ENCODE measurements around the gene APOL2.
"Not testable (repeated sequence)": the region's sequence is repeated elsewhere in the genome, so short reads cannot be mapped to it uniquely, and the experiment has no call there.

APOL2 gene

GRCh38 chr22:36220451-36220921, 18.8 kb downstream of the APOL2 start:
- DNase-seq, result no peak

GRCh38 chr22:36218648-36219193, 20.6 kb downstream of the APOL2 start:
- no peak for DNase-seq

- no peak for DNase-seq
These were observed 23.3 kb downstream of the APOL2 start for GRCh38 chr22:36215981-36216380.

GRCh38 chr22:36213586-36213985, 25.7 kb downstream of the APOL2 start:
- no peak for DNase-seq

- DNase-seq, result no peak
These were observed 26.4 kb downstream of the APOL2 start for GRCh38 chr22:36212901-36213300.

GRCh38 chr22:36211237-36211861, 28.0 kb downstream of the APOL2 start:
- no peak for DNase-seq

- DNase-seq, result no peak
These were observed 29.1 kb downstream of the APOL2 start for GRCh38 chr22:36210224-36210623.

- not testable (repeated sequence) for DNase-seq
These were observed 29.8 kb downstream of the APOL2 start for GRCh38 chr22:36209488-36209908.

- DNase-seq, result no peak
These were observed 30.4 kb downstream of the APOL2 start for GRCh38 chr22:36208914-36209313.

- DNase-seq, result no peak
These were observed 31.1 kb downstream of the APOL2 start for GRCh38 chr22:36208162-36208765.

- DNase-seq, result no peak
These were observed 33.1 kb downstream of the APOL2 start for GRCh38 chr22:36206255-36206654.

- not testable (repeated sequence) for DNase-seq
These were observed 33.8 kb downstream of the APOL2 start for GRCh38 chr22:36205573-36205972.

GRCh38 chr22:36204632-36205015, 34.7 kb downstream of the APOL2 start:
- DNase-seq, result no peak

GRCh38 chr22:36204001-36204631, 35.2 kb downstream of the APOL2 start:
- no peak for DNase-seq

- not testable (repeated sequence) for DNase-seq
These were observed 35.9 kb downstream of the APOL2 start for GRCh38 chr22:36203441-36203840.

- DNase-seq, result not testable (repeated sequence)
These were observed 36.4 kb downstream of the APOL2 start for GRCh38 chr22:36202906-36203305.

GRCh38 chr22:36201630-36202319, 37.6 kb downstream of the APOL2 start, which contains the start of gene APOL4:
Gene APOL4, minus strand, starts transcription at chr22:36201809. Its CDS starts 75 bp downstream, at chr22:36201734.
- no peak for DNase-seq

- not testable (repeated sequence) for DNase-seq
These were observed 38.3 kb downstream of the APOL2 start for GRCh38 chr22:36201025-36201424.

- no peak for DNase-seq
These were observed 40.3 kb downstream of the APOL2 start for GRCh38 chr22:36199001-36199551.

GRCh38 chr22:36198536-36198935, 40.8 kb downstream of the APOL2 start:
- no peak for DNase-seq

- no peak for DNase-seq
These were observed 41.7 kb downstream of the APOL2 start for GRCh38 chr22:36197514-36198146.

GRCh38 chr22:36197065-36197440, 42.3 kb downstream of the APOL2 start:
- no peak for DNase-seq

Measured in stimulated activated CD4-positive, alpha-beta T cell treated with anti-CD3 and anti-CD28 coated beads, Interleukin-4, amount 100 ng/mL, for 24 hours (primary cell).